HG03460 (cell line): Measurements from ENCODE around the gene SHC3.

Source experiments
- ATAC-seq: cut with Tn5 transposase; IDR thresholded peaks from one replicate; pipeline ENCODE4 v1.9.1; 2021; ENCODE audit not compliant: unreplicated experiment

SHC3 gene

DNA sequence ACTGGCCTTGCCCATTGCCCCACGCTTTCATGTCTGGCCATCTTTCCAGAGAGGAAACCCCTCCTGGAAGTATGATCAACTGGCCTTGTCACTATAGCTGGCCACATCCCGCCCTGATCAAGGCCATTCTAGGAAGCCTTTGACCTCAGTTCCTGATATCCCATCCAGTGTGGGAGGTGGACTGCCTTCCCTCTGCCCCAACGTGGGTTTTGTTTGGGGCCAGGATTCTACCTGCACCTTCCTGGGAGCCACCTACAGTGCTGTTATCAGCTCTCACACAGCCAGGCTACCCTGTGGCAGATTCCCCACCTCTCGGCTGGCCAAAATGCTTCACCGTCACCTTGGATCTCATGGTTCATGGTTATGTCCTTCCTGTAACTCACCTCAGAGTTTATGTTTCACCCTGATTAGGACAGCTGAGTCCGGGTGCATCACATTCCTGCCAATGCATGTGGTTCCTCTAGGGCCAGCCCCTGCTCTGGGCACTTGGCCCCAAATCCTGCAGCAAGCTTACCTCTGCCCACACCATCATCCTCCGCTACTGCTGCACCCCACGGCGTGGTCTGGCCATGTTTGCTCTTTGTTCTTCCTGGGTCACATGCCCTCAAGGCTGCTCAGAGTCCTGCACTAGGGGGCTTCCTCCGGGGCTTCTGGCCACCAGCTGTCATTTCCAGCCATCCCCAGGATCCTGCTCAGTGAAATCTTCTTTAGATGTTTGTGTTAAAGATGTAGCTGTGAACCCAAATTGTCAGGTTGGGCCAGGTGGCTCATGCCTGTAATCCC, 211.5 kb downstream of the SHC3 start:
- ATAC-seq = no peak

DNA sequence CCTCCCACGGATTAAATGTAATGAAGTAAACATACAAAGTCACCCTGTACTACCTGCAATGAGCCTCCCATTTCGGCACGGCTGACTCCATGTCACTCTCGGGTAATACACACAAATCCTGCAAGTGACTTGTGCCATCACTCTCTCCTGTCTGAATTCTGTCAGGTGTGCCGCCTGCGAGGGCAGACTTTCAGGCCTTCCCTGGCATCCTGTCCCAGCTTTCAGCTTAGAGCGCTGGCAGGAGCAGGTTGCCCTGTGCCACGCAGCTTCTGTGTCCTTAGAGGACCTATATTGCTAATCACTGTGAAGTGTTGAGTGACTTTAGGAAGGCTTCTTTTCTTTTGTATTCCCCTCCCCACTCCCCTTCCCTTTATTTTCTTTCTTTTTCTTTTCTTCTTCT, 213.1 kb downstream of the SHC3 start:
- no peak for ATAC-seq

DNA sequence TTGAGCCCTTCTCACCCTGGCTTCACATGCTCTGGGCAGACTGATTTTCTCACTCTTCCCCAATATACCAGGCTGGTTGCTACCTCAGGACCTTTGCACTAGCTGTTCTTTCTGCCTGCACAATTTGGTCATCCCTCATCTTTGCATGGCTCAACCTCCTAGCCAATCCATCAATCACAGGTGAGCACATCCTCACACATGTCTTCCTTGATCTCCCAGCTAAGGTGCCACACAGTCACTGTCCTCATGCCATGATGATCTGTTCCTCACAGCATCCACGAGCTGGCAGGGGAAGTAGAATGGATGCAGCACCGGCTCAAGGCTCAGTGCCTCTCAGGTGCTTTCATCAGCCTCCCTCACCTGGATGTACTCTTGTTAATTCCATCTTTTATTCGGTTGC, 218.0 kb downstream of the SHC3 start:
- ATAC-seq = no peak

GRCh38 chr9:88959727-88960469, 218.7 kb downstream of the SHC3 start:
- ATAC-seq = no peak

- no peak for ATAC-seq
Measured at GRCh38 chr9:88957526-88957925, 221.1 kb downstream of the SHC3 start.
